Measurements from ENCODE around the gene HSPB8.

DNA sequence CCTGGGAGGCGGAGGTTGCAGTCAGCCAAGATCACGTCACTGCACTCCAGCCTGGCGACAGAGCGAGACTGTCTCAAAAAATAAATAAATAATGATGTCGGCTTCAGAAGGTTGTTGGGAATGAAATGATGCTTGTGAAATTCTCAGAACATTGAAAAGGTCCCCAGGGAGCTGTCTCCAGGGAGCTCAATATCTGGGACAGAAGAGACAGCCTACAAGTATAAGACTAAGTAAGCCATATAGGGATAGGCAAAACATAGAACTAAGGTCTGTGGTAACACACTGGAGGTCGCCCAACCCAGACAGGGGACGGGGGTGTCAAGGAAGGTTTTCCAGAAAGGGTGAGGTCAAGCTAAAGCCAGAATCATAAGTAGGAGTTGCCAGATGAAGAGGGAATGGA lies 29.5 kb upstream of the HSPB8 start:
- TF ChIP-seq POLR2A (IDR thresholded peaks at IDR 0.05) (no peak), EP300 (IDR thresholded peaks at IDR 0.05) (no peak)

Data from sigmoid colon (tissue), 4 donors.